ENCODE data around the gene PLCH1.

- TF ChIP-seq SIN3A (IDR thresholded peaks at IDR 0.05; ENCODE audit: borderline replicate concordance, insufficient read depth, low read length) (no peak), POLR2AphosphoS5 (IDR thresholded peaks at IDR 0.05; ENCODE audit: low read depth, low read length) (no peak)
- TF ChIP-seq, protein P1, sequence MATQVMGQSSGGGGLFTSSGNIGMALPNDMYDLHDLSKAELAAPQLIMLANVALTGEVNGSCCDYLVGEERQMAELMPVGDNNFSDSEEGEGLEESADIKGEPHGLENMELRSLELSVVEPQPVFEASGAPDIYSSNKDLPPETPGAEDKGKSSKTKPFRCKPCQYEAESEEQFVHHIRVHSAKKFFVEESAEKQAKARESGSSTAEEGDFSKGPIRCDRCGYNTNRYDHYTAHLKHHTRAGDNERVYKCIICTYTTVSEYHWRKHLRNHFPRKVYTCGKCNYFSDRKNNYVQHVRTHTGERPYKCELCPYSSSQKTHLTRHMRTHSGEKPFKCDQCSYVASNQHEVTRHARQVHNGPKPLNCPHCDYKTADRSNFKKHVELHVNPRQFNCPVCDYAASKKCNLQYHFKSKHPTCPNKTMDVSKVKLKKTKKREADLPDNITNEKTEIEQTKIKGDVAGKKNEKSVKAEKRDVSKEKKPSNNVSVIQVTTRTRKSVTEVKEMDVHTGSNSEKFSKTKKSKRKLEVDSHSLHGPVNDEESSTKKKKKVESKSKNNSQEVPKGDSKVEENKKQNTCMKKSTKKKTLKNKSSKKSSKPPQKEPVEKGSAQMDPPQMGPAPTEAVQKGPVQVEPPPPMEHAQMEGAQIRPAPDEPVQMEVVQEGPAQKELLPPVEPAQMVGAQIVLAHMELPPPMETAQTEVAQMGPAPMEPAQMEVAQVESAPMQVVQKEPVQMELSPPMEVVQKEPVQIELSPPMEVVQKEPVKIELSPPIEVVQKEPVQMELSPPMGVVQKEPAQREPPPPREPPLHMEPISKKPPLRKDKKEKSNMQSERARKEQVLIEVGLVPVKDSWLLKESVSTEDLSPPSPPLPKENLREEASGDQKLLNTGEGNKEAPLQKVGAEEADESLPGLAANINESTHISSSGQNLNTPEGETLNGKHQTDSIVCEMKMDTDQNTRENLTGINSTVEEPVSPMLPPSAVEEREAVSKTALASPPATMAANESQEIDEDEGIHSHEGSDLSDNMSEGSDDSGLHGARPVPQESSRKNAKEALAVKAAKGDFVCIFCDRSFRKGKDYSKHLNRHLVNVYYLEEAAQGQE (IDR thresholded peaks at IDR 0.05; ENCODE audit: insufficient read depth in 1 of 2, low read depth in 2 of 2, low read length in 2 of 2): no peak
Observed at GRCh38 chr3:155386919-155387318, 358.0 kb downstream of the PLCH1 start.
